Breast epithelium (tissue), 4 donors: ENCODE data around the gene DTNB. TPM values are rescaled to one million over a fixed set of nuclear protein-coding genes. Genes with fewer than 3 reads are reported as not detected.

Experiments used
- DNase-seq, 2 donors: peaks; one replicate each; pipeline ENCODE4 v3.0.0-alpha.2; 2019; ENCODE audit warnings: low spot score in 2 of 2
- H3K27ac ChIP-seq, 2 donors: fragments of 200-600 bp; sonication (generic) in 1 of 2; one replicate each; pipeline ENCODE4 v1.5.1; 2016 to 2019; ENCODE audit warnings: mild to moderate bottlenecking in 1 of 2
- H3K27me3 ChIP-seq, 2 donors: fragments of 200-600 bp; sonication (generic) in 1 of 2; one replicate each; pipeline versions ENCODE4 v1.5.1 to v1.6.0; 2017 to 2019; ENCODE audit warnings: control low read depth in 1 of 2, mild to moderate bottlenecking in 1 of 2
- H3K36me3 ChIP-seq: fragments of 200-600 bp; one replicate; pipeline ENCODE4 v1.5.1; 2019
- H3K4me1 ChIP-seq, 2 donors: fragments of 200-600 bp; sonication (generic); one replicate each; pipeline ENCODE4 v1.5.1; 2016 to 2019; ENCODE audit warnings: control low read depth in 1 of 2
- H3K4me3 ChIP-seq, 3 donors: fragments of 200-600 bp; sonication (generic); 1 replicate in 2 of 3; 2 replicates in 1 of 3; pipeline ENCODE4 v1.5.1; 2016 to 2019; ENCODE audit warnings: mild to moderate bottlenecking in 3 of 3, moderate library complexity in 2 of 3
- H3K9me3 ChIP-seq, 2 donors: fragments of 200-600 bp; sonication (generic) in 1 of 2; one replicate each; pipeline ENCODE4 v1.5.1; 2016 to 2019; ENCODE audit warnings: control low read depth in 1 of 2
- CTCF ChIP-seq, 3 donors: fragments of 450-650 bp; IDR thresholded peaks; one replicate each; pipeline ENCODE4 v1.5.1; 2016 to 2017; ENCODE audit warnings: antibody characterized with exemption in 3 of 3, mild to moderate bottlenecking in 3 of 3, moderate library complexity in 3 of 3
- POLR2A ChIP-seq: fragments of 450-650 bp; IDR thresholded peaks from one replicate; pipeline ENCODE4 v1.6.1; 2016; ENCODE audit warnings: antibody characterized with exemption, mild to moderate bottlenecking, moderate library complexity
- POLR2AphosphoS5 ChIP-seq, 3 donors: sonication (generic); formaldehyde crosslinking; IDR thresholded peaks; one replicate each; pipeline ENCODE4 v1.6.1; 2017; ENCODE audit warnings: antibody characterized with exemption in 3 of 3
- intact Hi-C: fragments of 100-400 bp; cut with DNase I; formaldehyde crosslinking; loops from one replicate; pipeline ENCODE4 v1.15.1; 2023; ENCODE audit warnings: low total_unique reads
- total RNA-seq, 3 donors: library from RNA; depleted of rRNA; stranded (reverse); fragments of >200 nt; gene quantifications; one replicate each; pipeline ENCODE4 v1.1.0, GENCODE V29; 2016

The DTNB gene
- total RNA-seq, 3 donors from 2014 or later, result 7.8 to 63.4 (median 44.9) TPM

- Histone ChIP-seq H3K4me3 (no peak overlapping the region), H3K9me3 (no peaks in the 10 kb centered on the region), H3K27me3 (no peaks in the 10 kb centered on the region), H3K36me3 (no peaks in the 10 kb centered on the region), H3K4me1 (no peaks in the 10 kb centered on the region), H3K27ac (no peak overlapping the region)
- no peak for TF ChIP-seq POLR2AphosphoS5 (IDR thresholded peaks at IDR 0.05)
- no peak for TF ChIP-seq CTCF (IDR thresholded peaks at IDR 0.05)
- TF ChIP-seq POLR2A, result no peak
- intact Hi-C loops, result no loop called here
- DNase-seq, result no peak
Observed at GRCh38 chr2:25505622-25506021, 167.8 kb downstream of the DTNB start.

- Histone ChIP-seq H3K27me3 (no peaks in the 10 kb centered on the region), H3K27ac (no peak overlapping the region), H3K4me3 (no peak overlapping the region), H3K9me3 (no peaks in the 10 kb centered on the region), H3K4me1 (no peaks in the 10 kb centered on the region), H3K36me3 (no peaks in the 10 kb centered on the region)
- DNase-seq, result no peak
- TF ChIP-seq POLR2AphosphoS5 (IDR thresholded peaks at IDR 0.05), result no peak
- no peak for TF ChIP-seq POLR2A
- no peak for TF ChIP-seq CTCF (IDR thresholded peaks at IDR 0.05)
- intact Hi-C loops, result no loop called here
Observed at GRCh38 chr2:25505182-25505581, 168.2 kb downstream of the DTNB start.

GRCh38 chr2:25504266-25504665 lies 169.1 kb downstream of the DTNB start:
- intact Hi-C loops, result no loop called here
- H3K27me3 ChIP-seq, result no peaks in the 10 kb centered on the region
- H3K36me3 ChIP-seq, result no peaks in the 10 kb centered on the region

GRCh38 chr2:25499157-25499556 lies 174.2 kb downstream of the DTNB start:
- Histone ChIP-seq H3K4me1 (no peaks in the 10 kb centered on the region), H3K27me3 (no peaks in the 10 kb centered on the region), H3K9me3 (no peaks in the 10 kb centered on the region), H3K27ac (no peak overlapping the region), H3K36me3 (no peaks in the 10 kb centered on the region), H3K4me3 (no peak overlapping the region)
- intact Hi-C loops, result no loop called here
- TF ChIP-seq CTCF (IDR thresholded peaks at IDR 0.05) (no peak), POLR2A (no peak), POLR2AphosphoS5 (IDR thresholded peaks at IDR 0.05) (no peak)
- DNase-seq, result no peak

More at GRCh38 chr2:25504266-25504665, 169.1 kb downstream of the DTNB start:
- TF ChIP-seq POLR2A (no peak), POLR2AphosphoS5 (IDR thresholded peaks at IDR 0.05) (no peak), CTCF (IDR thresholded peaks at IDR 0.05) (no peak)
- no peak overlapping the region for H3K27ac ChIP-seq
- DNase-seq, result no peak
- H3K4me3 ChIP-seq, result no peak overlapping the region
- H3K9me3 ChIP-seq, result no peaks in the 10 kb centered on the region
- no peaks in the 10 kb centered on the region for H3K4me1 ChIP-seq

- intact Hi-C loops, result no loop called here
- Histone ChIP-seq H3K4me1 (no peaks in the 10 kb centered on the region), H3K27me3 (no peaks in the 10 kb centered on the region), H3K36me3 (no peaks in the 10 kb centered on the region), H3K9me3 (no peaks in the 10 kb centered on the region), H3K27ac (no peak overlapping the region), H3K4me3 (no peak overlapping the region)
- no peak for DNase-seq
- no peak for TF ChIP-seq POLR2A
- no peak for TF ChIP-seq CTCF (IDR thresholded peaks at IDR 0.05)
- no peak for TF ChIP-seq POLR2AphosphoS5 (IDR thresholded peaks at IDR 0.05)
Observed at GRCh38 chr2:25497918-25498407, 175.4 kb downstream of the DTNB start.
